ENCODE measurements around the gene CLDN17. TPM values are rescaled to one million over a fixed set of nuclear protein-coding genes. Genes with fewer than 3 reads are reported as not detected.

CLDN17 gene
- total and polyA plus RNA-seq, 2 donors (not counting 3 experiments of a cell fraction or from before 2014, with no cell fraction given), result not detected

DNA sequence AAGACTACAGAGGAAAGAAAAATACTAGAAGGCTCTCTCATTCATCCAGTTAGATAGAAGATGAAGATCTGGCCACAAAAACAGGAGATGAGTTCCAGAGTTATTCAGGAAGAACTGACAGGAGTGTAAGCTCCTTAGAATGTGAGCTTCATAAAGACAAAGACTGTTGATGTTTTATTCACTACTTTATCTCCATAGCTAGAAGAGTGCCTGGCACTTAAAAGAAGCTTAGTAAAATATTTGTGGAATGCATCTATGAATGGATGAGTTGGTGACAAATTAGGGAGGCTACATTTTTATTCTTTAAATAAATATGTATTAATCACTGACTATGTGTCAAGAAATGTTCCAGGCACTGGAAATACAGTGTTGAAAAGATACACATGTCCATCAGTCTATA is 13.8 kb downstream of the CLDN17 start:
- Histone ChIP-seq H4K20me1 (replicated peaks; ENCODE audit: control insufficient read depth, extremely low read depth, insufficient read depth, low read length) (no peaks in the 10 kb centered on the region), H3K4me1 (ENCODE audit: control insufficient read depth, extremely low read depth, insufficient read depth, low read length) (no peaks in the 10 kb centered on the region), H3K36me3 (ENCODE audit: control insufficient read depth in 2 of 2, extremely low read depth in 1 of 2, insufficient read depth in 2 of 2, low read length in 2 of 2) (no peaks in the 10 kb centered on the region), H3K79me2 (ENCODE audit: control insufficient read depth, insufficient read depth, low read length) (no peaks in the 10 kb centered on the region), H3K27ac (ENCODE audit: insufficient read depth, low read depth, low read length) (no peak overlapping the region), H3K4me2 (ENCODE audit: insufficient read depth, low read length) (no peak overlapping the region), H3K27me3 (ENCODE audit: control insufficient read depth in 2 of 2, insufficient read depth in 2 of 2, low read length in 2 of 2) (no peaks in the 10 kb centered on the region), H3K9me3 (replicated peaks; ENCODE audit: control insufficient read depth, insufficient read depth, low read length) (no peaks in the 10 kb centered on the region), H3K9me1 (replicated peaks; ENCODE audit: control insufficient read depth, extremely low read depth, insufficient read depth, low read length) (no peaks in the 10 kb centered on the region), H3K9ac (replicated peaks; ENCODE audit: extremely low read depth, insufficient read depth, low read length) (no peak overlapping the region), H3K4me3 (replicated peaks in 1 of 3; ENCODE audit: insufficient read depth in 1 of 3, low read depth in 1 of 3, low read length in 3 of 3) (no peak overlapping the region), H2AFZ (ENCODE audit: low read depth, low read length) (no peak overlapping the region)
- no TSS peak for BruUV-seq (replicated peaks)
- dilution Hi-C loops (cut with MboI; ENCODE audit: extremely low pct_ligation_motif_present, low sequenced_read_pairs) (no loop called here), intact Hi-C loops (cut with micrococcal nuclease) (no loop called here)
- FAIRE-seq, result no peak
- no peak for TF ChIP-seq GATA2 (IDR thresholded peaks at IDR 0.05; ENCODE audit: insufficient read depth, insufficient read length, low read depth, low read length)
- no peak for TF ChIP-seq EZH2 (IDR thresholded peaks at IDR 0.05; ENCODE audit: borderline replicate concordance, low read depth, low read length, severe bottlenecking)
- no peak for TF ChIP-seq FOS (IDR thresholded peaks at IDR 0.05; ENCODE audit: borderline replicate concordance, insufficient read depth, low read length)
- no peak for TF ChIP-seq MYC (IDR thresholded peaks at IDR 0.05; ENCODE audit: low read depth, low read length)
- TF ChIP-seq POLR2AphosphoS5 (IDR thresholded peaks at IDR 0.05; ENCODE audit: insufficient read depth, low read depth, low read length), result no peak
- no peak for TF ChIP-seq POLR2A (IDR thresholded peaks at IDR 0.05; ENCODE audit: low read depth, low read length)
- TF ChIP-seq MAX (IDR thresholded peaks at IDR 0.05; ENCODE audit: insufficient read depth, insufficient read length), result no peak
- no peak for TF ChIP-seq JUN (IDR thresholded peaks at IDR 0.05; ENCODE audit: borderline replicate concordance, insufficient read depth, insufficient read length, low read depth)
- ChIA-PET POLR2A (no interaction called here), CTCF (no interaction called here)
- no peak for DNase-seq (ENCODE audit: low read depth, low spot score)

DNA sequence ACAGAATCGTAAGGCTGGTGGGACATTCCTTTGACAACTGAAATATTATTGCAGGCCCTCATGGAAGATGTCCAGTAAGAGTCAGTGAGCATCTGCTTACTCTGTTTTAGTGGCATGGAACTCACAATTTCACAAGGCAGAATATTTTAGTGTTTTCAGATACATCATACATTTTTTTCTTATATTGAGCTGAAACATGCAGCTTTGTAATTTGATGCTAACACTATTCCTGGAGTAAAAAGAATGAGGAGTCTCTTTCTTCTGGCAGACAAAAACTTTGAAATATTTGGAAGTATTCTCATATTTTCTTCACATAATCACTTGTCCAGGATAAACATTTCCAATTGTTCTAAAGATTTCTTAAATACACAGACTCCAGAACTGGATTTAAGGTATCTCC is 17.7 kb downstream of the CLDN17 start:
- no peak overlapping the region for H3K4me3 ChIP-seq (replicated peaks in 1 of 3; ENCODE audit: insufficient read depth in 1 of 3, low read depth in 1 of 3, low read length in 3 of 3)
- ChIA-PET POLR2A (no interaction called here), CTCF (no interaction called here)
- H3K4me2 ChIP-seq (ENCODE audit: insufficient read depth, low read length), result no peak overlapping the region
- H3K9ac ChIP-seq (replicated peaks; ENCODE audit: extremely low read depth, insufficient read depth, low read length), result no peak overlapping the region
- intact Hi-C loops (cut with micrococcal nuclease), result no loop called here
- no peaks in the 10 kb centered on the region for H3K36me3 ChIP-seq (ENCODE audit: control insufficient read depth in 2 of 2, extremely low read depth in 1 of 2, insufficient read depth in 2 of 2, low read length in 2 of 2)
- dilution Hi-C loops (cut with MboI; ENCODE audit: extremely low pct_ligation_motif_present, low sequenced_read_pairs), result no loop called here
- H3K27me3 ChIP-seq (ENCODE audit: control insufficient read depth in 2 of 2, insufficient read depth in 2 of 2, low read length in 2 of 2), result no peaks in the 10 kb centered on the region
- no peaks in the 10 kb centered on the region for H3K9me3 ChIP-seq (replicated peaks; ENCODE audit: control insufficient read depth, insufficient read depth, low read length)
- H4K20me1 ChIP-seq (replicated peaks; ENCODE audit: control insufficient read depth, extremely low read depth, insufficient read depth, low read length), result no peaks in the 10 kb centered on the region
- BruUV-seq (replicated peaks), result no TSS peak
- H3K9me1 ChIP-seq (replicated peaks; ENCODE audit: control insufficient read depth, extremely low read depth, insufficient read depth, low read length), result no peaks in the 10 kb centered on the region
- H3K27ac ChIP-seq (ENCODE audit: insufficient read depth, low read depth, low read length), result no peak overlapping the region
- no peak overlapping the region for H2AFZ ChIP-seq (ENCODE audit: low read depth, low read length)
- no peak for DNase-seq (ENCODE audit: low read depth, low spot score)
- H3K4me1 ChIP-seq (ENCODE audit: control insufficient read depth, extremely low read depth, insufficient read depth, low read length), result no peaks in the 10 kb centered on the region
- no peak for FAIRE-seq
- H3K79me2 ChIP-seq (ENCODE audit: control insufficient read depth, insufficient read depth, low read length), result no peaks in the 10 kb centered on the region
- no peak for TF ChIP-seq FOS (IDR thresholded peaks at IDR 0.05; ENCODE audit: borderline replicate concordance, insufficient read depth, low read length)
- TF ChIP-seq, protein P1, sequence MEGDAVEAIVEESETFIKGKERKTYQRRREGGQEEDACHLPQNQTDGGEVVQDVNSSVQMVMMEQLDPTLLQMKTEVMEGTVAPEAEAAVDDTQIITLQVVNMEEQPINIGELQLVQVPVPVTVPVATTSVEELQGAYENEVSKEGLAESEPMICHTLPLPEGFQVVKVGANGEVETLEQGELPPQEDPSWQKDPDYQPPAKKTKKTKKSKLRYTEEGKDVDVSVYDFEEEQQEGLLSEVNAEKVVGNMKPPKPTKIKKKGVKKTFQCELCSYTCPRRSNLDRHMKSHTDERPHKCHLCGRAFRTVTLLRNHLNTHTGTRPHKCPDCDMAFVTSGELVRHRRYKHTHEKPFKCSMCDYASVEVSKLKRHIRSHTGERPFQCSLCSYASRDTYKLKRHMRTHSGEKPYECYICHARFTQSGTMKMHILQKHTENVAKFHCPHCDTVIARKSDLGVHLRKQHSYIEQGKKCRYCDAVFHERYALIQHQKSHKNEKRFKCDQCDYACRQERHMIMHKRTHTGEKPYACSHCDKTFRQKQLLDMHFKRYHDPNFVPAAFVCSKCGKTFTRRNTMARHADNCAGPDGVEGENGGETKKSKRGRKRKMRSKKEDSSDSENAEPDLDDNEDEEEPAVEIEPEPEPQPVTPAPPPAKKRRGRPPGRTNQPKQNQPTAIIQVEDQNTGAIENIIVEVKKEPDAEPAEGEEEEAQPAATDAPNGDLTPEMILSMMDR (IDR thresholded peaks at IDR 0.05; ENCODE audit: extremely low read depth in 1 of 2, insufficient read depth in 1 of 2, low read depth in 1 of 2, low read length in 2 of 2), result no peak
- no peak for TF ChIP-seq GATA2 (IDR thresholded peaks at IDR 0.05; ENCODE audit: insufficient read depth, insufficient read length, low read depth, low read length)
- TF ChIP-seq MAX (IDR thresholded peaks at IDR 0.05; ENCODE audit: insufficient read depth, insufficient read length), result no peak
